CD4-positive, alpha-beta T cell (primary cell): ENCODE data around the gene NARS2. TPM values are rescaled to one million over a fixed set of nuclear protein-coding genes. Genes with fewer than 3 reads are reported as not detected.

Experiments used
- ATAC-seq: fragments of 200-7000 bp; cut with Tn5 transposase; one replicate; pipeline ENCODE4 v1.10.0; 2022; ENCODE audit warnings: mild to moderate bottlenecking; ENCODE audit not compliant: poor library complexity
- CTCF ChIA-PET: fragments of 350-600 bp; sonication (Branson Sonifier 250); formaldehyde crosslinking; loops from one replicate; lab custom pipeline; 2021; ENCODE audit warnings: antibody characterized with exemption, inconsistent platforms; lab: Charles Lee
- POLR2A ChIA-PET: fragments of 350-600 bp; sonication (Branson Sonifier 250); formaldehyde crosslinking; loops from one replicate; lab custom pipeline; 2021; ENCODE audit warnings: antibody characterized with exemption, inconsistent platforms; lab: Charles Lee
- DNase-seq, 14 experiments: peaks; one replicate each; pipeline ENCODE4 v3.0.0-alpha.2; 2013 to 2020; ENCODE audit warnings: mixed read lengths in 2 of 14
- H3K27ac ChIP-seq, 2 donors: one replicate each; pipeline versions ENCODE4 v1.5.1 to v1.7.0; 2013; ENCODE audit warnings: low read length in 2 of 2, low read depth in 1 of 2, mild to moderate bottlenecking in 1 of 2
- H3K27me3 ChIP-seq, 2 experiments: 1 replicate in 1 of 2; 2 replicates in 1 of 2; pipeline versions ENCODE4 v1.6.1 to v1.7.0; 2013; ENCODE audit warnings: low read length in 2 of 2, control low read depth in 1 of 2, mild to moderate bottlenecking in 1 of 2, moderate library complexity in 1 of 2; ENCODE audit not compliant: insufficient read depth in 2 of 2, control insufficient read depth in 1 of 2
- H3K36me3 ChIP-seq: one replicate; pipeline ENCODE4 v1.6.1; 2013; ENCODE audit warnings: low read length, control low read depth; ENCODE audit not compliant: insufficient read depth
- H3K4me1 ChIP-seq: one replicate; pipeline ENCODE4 v1.6.1; 2013; ENCODE audit warnings: low read length, control low read depth; ENCODE audit not compliant: insufficient read depth
- H3K4me3 ChIP-seq: one replicate; pipeline ENCODE4 v1.5.1; 2013; ENCODE audit warnings: mild to moderate bottlenecking, low read length, moderate library complexity
- H3K9me3 ChIP-seq, 2 experiments: 1 replicate in 1 of 2; 2 replicates in 1 of 2; pipeline versions ENCODE4 v1.6.1 to v1.7.0; 2013; ENCODE audit warnings: low read length in 2 of 2, mild to moderate bottlenecking in 2 of 2, control low read depth in 1 of 2, moderate library complexity in 1 of 2; ENCODE audit not compliant: control insufficient read depth in 1 of 2, insufficient read depth in 1 of 2
- H3K27ac Mint-ChIP-seq: one replicate; pipeline ENCODE4 v1.8.0; 2020; ENCODE audit warnings: mixed read lengths
- H3K27me3 Mint-ChIP-seq: one replicate; pipeline ENCODE4 v1.8.0; 2021; ENCODE audit warnings: mixed read lengths
- H3K36me3 Mint-ChIP-seq: one replicate; pipeline ENCODE4 v1.8.0; 2021; ENCODE audit warnings: low read depth, mixed read lengths
- H3K4me1 Mint-ChIP-seq: one replicate; pipeline ENCODE4 v1.8.0; 2021; ENCODE audit warnings: low read depth, mixed read lengths
- H3K4me3 Mint-ChIP-seq: one replicate; pipeline ENCODE4 v1.8.0; 2020; ENCODE audit warnings: mild to moderate bottlenecking, mixed read lengths
- H3K9me3 Mint-ChIP-seq: one replicate; pipeline ENCODE4 v1.8.0; 2020; ENCODE audit warnings: mixed read lengths
- CTCF ChIP-seq: fragments of 200-600 bp; IDR thresholded peaks from one replicate; pipeline ENCODE4 v1.8.0; 2022; ENCODE audit warnings: antibody characterized with exemption, mild to moderate bottlenecking
- intact Hi-C, 2 experiments: fragments of 100-400 bp; cut with DNase I in 1 of 2; cut with micrococcal nuclease in 1 of 2; formaldehyde crosslinking; loops; one replicate each; pipeline versions ENCODE4 v1.15.1 to v1.9.0; 2023 to 2025; cut with DNase I, micrococcal nuclease
- total RNA-seq, 174 experiments: library from RNA in 2 of 174; stranded (reverse) in 2 of 174; gene quantifications; one replicate each; pipeline ENCODE4 v1.2.3 and lab custom pipeline; 2021 to 2026

Gene NARS2
- total RNA-seq, 2 experiments from 2014 or later, result 8.7 to 9.3 TPM

DNA sequence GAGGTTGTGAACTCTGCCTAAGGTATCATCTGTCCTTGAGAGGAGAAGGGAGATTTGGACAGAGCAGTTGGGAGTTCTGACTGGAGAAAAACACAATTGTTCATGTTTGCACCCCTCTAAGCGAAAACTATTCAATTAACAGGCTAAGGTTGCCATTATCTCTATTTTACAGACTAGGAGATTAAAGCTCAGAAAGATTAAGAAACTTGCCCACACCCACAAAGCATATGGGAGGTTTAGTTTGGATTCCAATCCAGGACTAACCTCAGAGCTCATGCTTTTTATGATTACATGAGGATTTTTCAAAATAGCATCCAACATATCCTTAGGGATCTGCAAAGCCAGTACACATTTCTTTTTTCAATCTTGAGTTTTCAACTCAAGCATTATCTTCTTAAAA, 179.1 kb downstream of the NARS2 start:
- no peaks in the 10 kb centered on the region for H3K9me3 ChIP-seq
- no peaks in the 10 kb centered on the region for H3K27me3 ChIP-seq
- no peak overlapping the region for H3K27ac Mint-ChIP-seq
- ATAC-seq (no peak), DNase-seq (no peak)
- no peaks in the 10 kb centered on the region for H3K27me3 Mint-ChIP-seq
- H3K4me3 ChIP-seq, result no peak overlapping the region
- H3K4me1 Mint-ChIP-seq, result no peaks in the 10 kb centered on the region
- no peaks in the 10 kb centered on the region for H3K9me3 Mint-ChIP-seq
- no peaks in the 10 kb centered on the region for H3K4me1 ChIP-seq
- no peaks in the 10 kb centered on the region for H3K36me3 ChIP-seq
- intact Hi-C loops, result no loop called here
- TF ChIP-seq CTCF, result no peak
- CTCF ChIA-PET, result no interaction called here
- no peak overlapping the region for H3K4me3 Mint-ChIP-seq
- no peaks in the 10 kb centered on the region for H3K36me3 Mint-ChIP-seq
- POLR2A ChIA-PET, result no interaction called here
- H3K27ac ChIP-seq, result no peak overlapping the region

DNA sequence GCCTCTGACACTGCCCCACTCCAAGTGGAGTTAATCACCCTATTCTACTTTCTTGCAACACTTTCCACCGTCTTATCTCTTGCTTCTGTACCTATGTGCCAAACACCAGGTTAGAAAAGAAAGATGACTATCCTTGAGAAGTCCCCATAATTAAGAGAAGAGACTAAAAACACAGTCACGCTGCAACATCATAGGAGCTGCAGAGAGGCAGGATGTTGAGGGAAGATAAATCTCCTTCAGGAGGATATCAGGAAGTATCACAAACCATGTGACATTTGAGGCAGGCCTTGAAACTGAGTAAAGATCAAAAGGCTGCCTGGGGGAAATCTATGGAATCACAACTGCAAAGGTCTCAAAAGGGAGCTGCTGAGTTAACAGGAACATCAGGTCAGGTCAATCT, 181.8 kb downstream of the NARS2 start:
- no peaks in the 10 kb centered on the region for H3K27me3 ChIP-seq
- H3K4me1 ChIP-seq, result no peaks in the 10 kb centered on the region
- H3K9me3 Mint-ChIP-seq, result no peaks in the 10 kb centered on the region
- POLR2A ChIA-PET, result no interaction called here
- DNase-seq (no peak), ATAC-seq (no peak)
- H3K36me3 ChIP-seq, result no peaks in the 10 kb centered on the region
- TF ChIP-seq CTCF, result no peak
- no peak overlapping the region for H3K27ac ChIP-seq
- intact Hi-C loops, result no loop called here
- H3K4me3 ChIP-seq, result no peak overlapping the region
- no peak overlapping the region for H3K4me3 Mint-ChIP-seq
- no peaks in the 10 kb centered on the region for H3K27me3 Mint-ChIP-seq
- H3K36me3 Mint-ChIP-seq, result no peaks in the 10 kb centered on the region
- H3K27ac Mint-ChIP-seq, result no peak overlapping the region
- no peaks in the 10 kb centered on the region for H3K9me3 ChIP-seq
- H3K4me1 Mint-ChIP-seq, result no peaks in the 10 kb centered on the region
- CTCF ChIA-PET, result no interaction called here

DNA sequence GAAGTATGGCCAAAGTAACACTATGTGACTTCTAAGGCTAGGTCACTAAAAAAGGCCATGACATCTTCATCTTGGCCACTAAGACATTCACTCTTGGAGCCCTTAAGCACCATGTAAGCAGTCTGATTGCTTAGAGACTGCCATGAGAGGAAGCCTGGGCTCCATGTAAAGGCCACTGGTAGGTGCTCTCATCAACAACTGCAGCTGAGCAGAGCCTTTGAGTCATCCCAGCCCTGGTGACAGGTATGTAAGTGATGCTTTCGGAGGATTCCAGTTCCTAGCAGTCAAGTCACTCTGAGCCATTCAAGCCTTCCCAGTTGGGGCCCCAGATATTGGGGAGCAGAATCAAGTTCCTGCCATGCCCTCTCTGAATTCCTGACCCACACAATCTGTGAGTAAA, 183.2 kb downstream of the NARS2 start:
- no peaks in the 10 kb centered on the region for H3K4me1 ChIP-seq
- no peaks in the 10 kb centered on the region for H3K27me3 Mint-ChIP-seq
- ChIA-PET CTCF (no interaction called here), POLR2A (no interaction called here)
- H3K27ac Mint-ChIP-seq, result no peak overlapping the region
- no peaks in the 10 kb centered on the region for H3K9me3 Mint-ChIP-seq
- H3K4me3 Mint-ChIP-seq, result no peak overlapping the region
- ATAC-seq (no peak), DNase-seq (no peak)
- intact Hi-C loops, result no loop called here
- H3K36me3 Mint-ChIP-seq, result no peaks in the 10 kb centered on the region
- no peaks in the 10 kb centered on the region for H3K9me3 ChIP-seq
- H3K36me3 ChIP-seq, result no peaks in the 10 kb centered on the region
- H3K4me3 ChIP-seq, result no peak overlapping the region
- H3K4me1 Mint-ChIP-seq, result no peaks in the 10 kb centered on the region
- no peak for TF ChIP-seq CTCF
- H3K27me3 ChIP-seq, result no peaks in the 10 kb centered on the region
- H3K27ac ChIP-seq, result no peak overlapping the region
